ENCODE data around the gene MLN.

DNA sequence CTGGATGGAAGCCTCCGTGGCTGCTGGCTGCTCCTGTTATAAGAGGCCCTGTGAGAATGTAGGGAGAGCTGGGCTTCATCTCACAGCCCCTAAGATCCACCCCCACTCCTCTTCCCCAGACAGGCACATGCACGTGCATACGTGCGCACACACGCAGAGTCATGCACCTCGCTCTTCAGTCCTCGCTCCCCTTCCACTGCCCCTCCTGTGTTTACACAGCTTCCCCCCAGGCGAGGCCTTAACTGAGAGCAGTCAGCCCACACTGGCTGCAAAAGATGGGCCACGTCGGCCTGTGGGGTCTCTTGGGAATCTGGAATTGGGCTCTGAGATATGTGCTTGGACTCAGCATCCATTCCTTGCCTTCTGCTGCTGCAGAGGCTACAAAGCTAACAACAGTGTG, 35.2 kb upstream of the MLN start:
- no peak for TF ChIP-seq POLR2AphosphoS5 (IDR thresholded peaks at IDR 0.05)
- TF ChIP-seq, protein P1, sequence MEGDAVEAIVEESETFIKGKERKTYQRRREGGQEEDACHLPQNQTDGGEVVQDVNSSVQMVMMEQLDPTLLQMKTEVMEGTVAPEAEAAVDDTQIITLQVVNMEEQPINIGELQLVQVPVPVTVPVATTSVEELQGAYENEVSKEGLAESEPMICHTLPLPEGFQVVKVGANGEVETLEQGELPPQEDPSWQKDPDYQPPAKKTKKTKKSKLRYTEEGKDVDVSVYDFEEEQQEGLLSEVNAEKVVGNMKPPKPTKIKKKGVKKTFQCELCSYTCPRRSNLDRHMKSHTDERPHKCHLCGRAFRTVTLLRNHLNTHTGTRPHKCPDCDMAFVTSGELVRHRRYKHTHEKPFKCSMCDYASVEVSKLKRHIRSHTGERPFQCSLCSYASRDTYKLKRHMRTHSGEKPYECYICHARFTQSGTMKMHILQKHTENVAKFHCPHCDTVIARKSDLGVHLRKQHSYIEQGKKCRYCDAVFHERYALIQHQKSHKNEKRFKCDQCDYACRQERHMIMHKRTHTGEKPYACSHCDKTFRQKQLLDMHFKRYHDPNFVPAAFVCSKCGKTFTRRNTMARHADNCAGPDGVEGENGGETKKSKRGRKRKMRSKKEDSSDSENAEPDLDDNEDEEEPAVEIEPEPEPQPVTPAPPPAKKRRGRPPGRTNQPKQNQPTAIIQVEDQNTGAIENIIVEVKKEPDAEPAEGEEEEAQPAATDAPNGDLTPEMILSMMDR (IDR thresholded peaks at IDR 0.05), result no peak
- TF ChIP-seq POLR2A (IDR thresholded peaks at IDR 0.05), result no peak

Measured in suprapubic skin (tissue), 4 donors.